K562 (cell line): Measurements from ENCODE around the gene C16orf92. TPM values are rescaled to one million over a fixed set of nuclear protein-coding genes. Genes with fewer than 3 reads are reported as not detected.

Source experiments
- ATAC-seq: fragments of 200-7000 bp; cut with Tn5 transposase; 3 replicates; pipeline ENCODE4 v1.9.1; 2020; ENCODE audit warnings: moderate library complexity
- BruUV-seq: library from RNA; stranded (reverse); fragments of 400-500 nt; replicated peaks from 2 replicates; lab custom pipeline; 2021; lab: Mats Ljungman, UMichigan
- CTCF ChIA-PET: fragments of 300-600 bp; formaldehyde crosslinking; extraction: SDS; loops from one replicate; lab custom pipeline; 2021; ENCODE audit warnings: low intra/inter-chr PET ratio; lab: Yijun Ruan, JAX
- POLR2A ChIA-PET: fragments of 300-600, 350-650 bp; sonication (Branson Sonifier 250); formaldehyde crosslinking; extraction: SDS; loops from one replicate; lab custom pipeline; 2021; ENCODE audit warnings: antibody characterized with exemption, inconsistent platforms; lab: Yijun Ruan, JAX
- DNase-seq, 4 experiments: peaks; one replicate each; pipeline versions ENCODE4 v3.0.0 to v3.0.0-alpha.2; 2011 to 2018; ENCODE audit warnings: low spot score in 3 of 4, mixed read lengths in 3 of 4; ENCODE audit errors: extremely low read depth in 1 of 4
- FAIRE-seq: peaks from 2 replicates; lab custom pipeline; 2011; peaks lifted over from hg19 to GRCh38; lab: Jason Lieb, UNC
- H2AFZ ChIP-seq: 2 replicates; pipeline ENCODE4 v1.6.0; 2011; ENCODE audit warnings: low read depth, low read length, control low read depth, inconsistent platforms
- H3K27ac ChIP-seq: fragments of 200-600 bp; 3 replicates; pipeline ENCODE4 v1.8.0; 2011; ENCODE audit warnings: low read depth, mild to moderate bottlenecking, control low read depth, inconsistent platforms, low read length, moderate library complexity, mixed read lengths; ENCODE audit errors: extremely low read depth
- H3K27me3 ChIP-seq, 2 experiments: fragments of 300-600 bp in 1 of 2; 2 replicates in 1 of 2; 3 replicates in 1 of 2; pipeline versions ENCODE4 v1.6.0 to v1.8.0; 2011; ENCODE audit warnings: inconsistent platforms in 2 of 2, low read length in 2 of 2, mild to moderate bottlenecking in 1 of 2, mixed read lengths in 1 of 2, moderate library complexity in 1 of 2; ENCODE audit not compliant: control insufficient read depth in 2 of 2, insufficient read depth in 2 of 2
- H3K36me3 ChIP-seq: fragments of 300-600 bp; 3 replicates; pipeline ENCODE4 v1.8.0; 2011; ENCODE audit warnings: mild to moderate bottlenecking, low read length, inconsistent platforms; ENCODE audit not compliant: control insufficient read depth, insufficient read depth
- H3K4me1 ChIP-seq, 2 experiments: fragments of 200-600 bp in 1 of 2; replicated peaks in 1 of 2; 2 replicates in 1 of 2; 3 replicates in 1 of 2; pipeline versions ENCODE4 v1.5.1 to v1.8.0; 2011; ENCODE audit warnings: inconsistent platforms in 2 of 2, low read length in 2 of 2, mild to moderate bottlenecking in 1 of 2, mixed read lengths in 1 of 2, moderate library complexity in 1 of 2; ENCODE audit not compliant: control insufficient read depth in 2 of 2, insufficient read depth in 2 of 2
- H3K4me2 ChIP-seq: 2 replicates; pipeline ENCODE4 v1.6.1; 2011; ENCODE audit warnings: low read length, control low read depth, inconsistent platforms, mixed read lengths; ENCODE audit not compliant: insufficient read depth
- H3K4me3 ChIP-seq: fragments of 200-600 bp; sonication (generic), shearing (Covaris generic); 2 replicates; pipeline ENCODE4 v1.5.1; 2016; ENCODE audit warnings: control low read depth, inconsistent platforms
- H3K79me2 ChIP-seq: fragments of 200-600 bp; 3 replicates; pipeline ENCODE4 v1.8.0; 2011; ENCODE audit warnings: low read length, inconsistent platforms; ENCODE audit not compliant: control insufficient read depth, insufficient read depth
- H3K9ac ChIP-seq, 2 experiments: 2 replicates each; pipeline versions ENCODE4 v1.6.0 to v1.6.1; 2011; ENCODE audit warnings: low read depth in 2 of 2, low read length in 2 of 2, control low read depth in 1 of 2, inconsistent platforms in 1 of 2, mild to moderate bottlenecking in 1 of 2, mixed read lengths in 1 of 2; ENCODE audit not compliant: insufficient read depth in 1 of 2
- H3K9me1 ChIP-seq: one replicate; pipeline ENCODE4 v1.6.0; 2011; ENCODE audit warnings: inconsistent platforms, mild to moderate bottlenecking, low read length, moderate library complexity; ENCODE audit not compliant: control insufficient read depth, insufficient read depth
- H3K9me3 ChIP-seq: replicated peaks from 2 replicates; pipeline ENCODE4 v1.5.1; 2011; ENCODE audit warnings: low read depth, low read length, inconsistent platforms; ENCODE audit not compliant: control insufficient read depth, insufficient read depth
- H4K20me1 ChIP-seq: replicated peaks from 2 replicates; pipeline ENCODE4 v1.6.1; 2011; ENCODE audit warnings: low read length, inconsistent platforms, mixed read lengths; ENCODE audit not compliant: control insufficient read depth, insufficient read depth
- IRF2 ChIP-seq: sonication (generic); formaldehyde crosslinking; IDR thresholded peaks from 2 replicates; pipeline ENCODE4 v1.8.1; 2022; ENCODE audit warnings: mild to moderate bottlenecking, missing genetic modification reagents
- KAT8 ChIP-seq: fragments of 450-650 bp; IDR thresholded peaks from 2 replicates; pipeline ENCODE4 v1.6.1; 2016; ENCODE audit warnings: low read depth, mild to moderate bottlenecking
- PRPF4 ChIP-seq: fragments of 200-400 bp; formaldehyde crosslinking; IDR thresholded peaks from one replicate; pipeline ENCODE4 v1.6.1; 2017; ENCODE audit warnings: low read length, low read depth, mild to moderate bottlenecking; ENCODE audit not compliant: insufficient read depth, poor library complexity, severe bottlenecking
- TOE1 ChIP-seq, 2 experiments: fragments of 450-650 bp in 1 of 2; sonication (generic) in 1 of 2; formaldehyde crosslinking in 1 of 2; IDR thresholded peaks; 2 replicates each; pipeline versions ENCODE4 v1.7.1 to v1.8.0; 2016 to 2022; ENCODE audit warnings: borderline replicate concordance in 2 of 2, mild to moderate bottlenecking in 2 of 2, antibody characterized with exemption in 1 of 2, inconsistent platforms in 1 of 2, low read depth in 1 of 2, missing genetic modification reagents in 1 of 2, moderate library complexity in 1 of 2
- ZFX ChIP-seq: sonication (generic); formaldehyde crosslinking; IDR thresholded peaks from 2 replicates; pipeline ENCODE4 v1.8.0; 2022; ENCODE audit warnings: mild to moderate bottlenecking, missing genetic modification reagents, moderate library complexity
- ZNF445 ChIP-seq: fragments of 250-450 bp; sonication (Bioruptor Pico); IDR thresholded peaks from 2 replicates; pipeline ENCODE4 v1.4.0; 2020; ENCODE audit warnings: low read depth, mild to moderate bottlenecking, moderate library complexity
- ZSCAN29 ChIP-seq: fragments of 450-650 bp; IDR thresholded peaks from 2 replicates; pipeline ENCODE4 v1.6.1; 2017
- WGBS: fragments of 100-300 bp; shearing (Covaris generic); methylation state at CpG from one replicate; pipeline ENCODE4 v1.1.6; 2016; ENCODE audit warnings: low coverage, mixed read lengths; ENCODE audit not compliant: insufficient coverage; ENCODE audit errors: missing lambda C conversion rate; 5-methylcytosine and 5-hydroxymethylcytosine counted together
- in situ Hi-C: fragments of 300-500 bp; cut with MboI; formaldehyde crosslinking; loops from 4 replicates; pipeline ENCODE4 v1.15.0; 2018; ENCODE audit warnings: inconsistent platforms, mixed read lengths
- intact Hi-C: fragments of 100-400 bp; cut with micrococcal nuclease; formaldehyde crosslinking; loops from 2 replicates; pipeline ENCODE4 v1.14.2; 2022
- polyA plus RNA-seq, 8 experiments: library from polyadenylated mRNA; depleted of rRNA in 4 of 8; stranded (reverse) in 5 of 8; unstranded in 3 of 8; fragments of >200 nt; fragmentation: Nextera tagmentation in 2 of 8; fragmentation: Illumina TruSeq in 1 of 8; extraction: Ambion mirVana in 2 of 8; extraction: Trizol in 1 of 8; gene quantifications; 2 replicates each; pipeline versions ENCODE4 v1.2.1 to v1.2.3, GENCODE V29; 2011 to 2014; ENCODE audit warnings: inconsistent platforms in 1 of 8, missing spikeins in 1 of 8
- total RNA-seq, 7 experiments: library from RNA; depleted of rRNA in 6 of 7; stranded (reverse); fragments of >200 nt in 6 of 7; fragmentation: Illumina TruSeq in 2 of 7; extraction: Trizol in 2 of 7; gene quantifications; 2 replicates each; pipeline versions ENCODE4 v1.2.1 to v1.2.3, GENCODE V29; 2011 to 2021; ENCODE audit warnings: low replicate concordance in 1 of 7
- TF ChIP-seq, protein P1 (sequence below): fragments of 250-450 bp; sonication (Bioruptor Pico); IDR thresholded peaks from 2 replicates; pipeline ENCODE4 v1.4.0; 2020
- TF ChIP-seq, protein P2 (sequence below): fragments of 450-650 bp; IDR thresholded peaks from 2 replicates; pipeline ENCODE4 v1.6.1; 2016; ENCODE audit warnings: borderline replicate concordance

The C16orf92 gene
- total and polyA plus RNA-seq, 9 of the 15 experiments (the other 6 are each of a cell fraction or from before 2014, with no cell fraction given), result not detected

DNA sequence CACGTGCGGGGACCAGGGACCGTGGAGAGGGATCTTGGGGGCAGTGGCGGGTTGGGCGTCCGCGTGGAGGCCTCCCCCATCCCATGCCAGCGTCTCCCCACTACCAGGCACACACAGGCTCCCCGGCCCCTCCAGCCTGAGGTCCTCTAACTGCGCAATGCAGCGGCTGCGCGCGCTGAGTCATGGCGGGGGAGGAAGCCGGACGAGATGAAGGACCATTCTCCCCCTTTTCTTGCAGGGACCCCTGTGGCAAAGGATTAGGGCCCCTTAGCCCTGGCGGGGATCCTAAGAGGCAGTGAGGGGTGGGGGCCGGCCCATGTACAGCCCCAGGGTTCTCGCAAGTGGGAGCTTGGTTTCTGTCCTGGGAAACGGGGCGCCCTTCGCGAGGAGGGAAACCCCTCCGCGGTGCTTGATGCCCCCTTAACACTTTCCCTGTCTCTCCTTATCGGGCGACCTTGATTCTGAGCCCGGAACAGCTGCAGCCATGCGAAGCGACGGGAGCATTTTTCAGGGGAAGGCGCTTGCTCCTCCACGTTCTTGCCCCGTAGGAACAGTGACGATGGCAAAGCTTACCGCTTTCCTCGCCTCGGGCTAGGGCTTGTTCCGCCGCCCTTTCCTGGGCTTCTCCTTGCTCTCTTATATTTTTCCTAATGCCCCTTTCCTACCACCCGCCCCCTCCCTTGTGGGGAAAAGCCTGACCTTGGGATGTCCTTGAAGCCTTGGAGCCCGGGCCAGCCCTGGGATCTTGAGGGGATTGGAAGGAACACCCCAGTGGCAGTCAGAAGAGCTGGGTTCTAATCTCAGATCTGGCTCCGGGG, 43.2 kb downstream of the C16orf92 start:
- in situ Hi-C loops, result no loop called here
- peaks cover 77% of the 10 kb centered on the region for H3K79me2 ChIP-seq
- peaks cover 47 to 59% of the 10 kb centered on the region in 2 experiments for H3K4me1 ChIP-seq
- TSS peak; percentile 44 for BruUV-seq
- H2AFZ ChIP-seq, result no peak overlapping the region; the same call in 1 of the 2 replicates
- H3K9me3 ChIP-seq, result no peaks in the 10 kb centered on the region
- H3K4me2 ChIP-seq, result peak overlapping the region; percentile 99
- peaks cover 17% of the 10 kb centered on the region for H3K9me1 ChIP-seq
- H4K20me1 ChIP-seq, result peaks cover 46% of the 10 kb centered on the region
- POLR2A ChIA-PET, result interaction anchor here (0.7 to 2.7 kb wide), 17 partner anchors 8 to 262 kb away, joined by 3 to 29 read pairs (median 5); partner anchors contain the start of genes PPP4C, PRRT2 and TBX6
- peaks cover 51% of the 10 kb centered on the region for H3K36me3 ChIP-seq
- peak; percentile 64 to 79 (median 74) for DNase-seq
- no peaks in the 10 kb centered on the region for H3K27me3 ChIP-seq
- CTCF ChIA-PET, result no interaction called here
- WGBS, result under 1% methylated on average over 30 of the region's 44 CpGs
- peak overlapping the region; percentile 93 to 98 for H3K9ac ChIP-seq
- H3K27ac ChIP-seq, result peak overlapping the region; percentile 99
- FAIRE-seq, result no peak
- peak; percentile 30 for ATAC-seq
- intact Hi-C loops, result loop anchor here (10.0 kb wide), 2 partner anchors 309 to 589 kb away; partner anchors contain the start of genes FBRS, MYL11, PRR14 and TBC1D10B
- H3K4me3 ChIP-seq, result peak overlapping the region; percentile 88
- TF ChIP-seq, protein P1, sequence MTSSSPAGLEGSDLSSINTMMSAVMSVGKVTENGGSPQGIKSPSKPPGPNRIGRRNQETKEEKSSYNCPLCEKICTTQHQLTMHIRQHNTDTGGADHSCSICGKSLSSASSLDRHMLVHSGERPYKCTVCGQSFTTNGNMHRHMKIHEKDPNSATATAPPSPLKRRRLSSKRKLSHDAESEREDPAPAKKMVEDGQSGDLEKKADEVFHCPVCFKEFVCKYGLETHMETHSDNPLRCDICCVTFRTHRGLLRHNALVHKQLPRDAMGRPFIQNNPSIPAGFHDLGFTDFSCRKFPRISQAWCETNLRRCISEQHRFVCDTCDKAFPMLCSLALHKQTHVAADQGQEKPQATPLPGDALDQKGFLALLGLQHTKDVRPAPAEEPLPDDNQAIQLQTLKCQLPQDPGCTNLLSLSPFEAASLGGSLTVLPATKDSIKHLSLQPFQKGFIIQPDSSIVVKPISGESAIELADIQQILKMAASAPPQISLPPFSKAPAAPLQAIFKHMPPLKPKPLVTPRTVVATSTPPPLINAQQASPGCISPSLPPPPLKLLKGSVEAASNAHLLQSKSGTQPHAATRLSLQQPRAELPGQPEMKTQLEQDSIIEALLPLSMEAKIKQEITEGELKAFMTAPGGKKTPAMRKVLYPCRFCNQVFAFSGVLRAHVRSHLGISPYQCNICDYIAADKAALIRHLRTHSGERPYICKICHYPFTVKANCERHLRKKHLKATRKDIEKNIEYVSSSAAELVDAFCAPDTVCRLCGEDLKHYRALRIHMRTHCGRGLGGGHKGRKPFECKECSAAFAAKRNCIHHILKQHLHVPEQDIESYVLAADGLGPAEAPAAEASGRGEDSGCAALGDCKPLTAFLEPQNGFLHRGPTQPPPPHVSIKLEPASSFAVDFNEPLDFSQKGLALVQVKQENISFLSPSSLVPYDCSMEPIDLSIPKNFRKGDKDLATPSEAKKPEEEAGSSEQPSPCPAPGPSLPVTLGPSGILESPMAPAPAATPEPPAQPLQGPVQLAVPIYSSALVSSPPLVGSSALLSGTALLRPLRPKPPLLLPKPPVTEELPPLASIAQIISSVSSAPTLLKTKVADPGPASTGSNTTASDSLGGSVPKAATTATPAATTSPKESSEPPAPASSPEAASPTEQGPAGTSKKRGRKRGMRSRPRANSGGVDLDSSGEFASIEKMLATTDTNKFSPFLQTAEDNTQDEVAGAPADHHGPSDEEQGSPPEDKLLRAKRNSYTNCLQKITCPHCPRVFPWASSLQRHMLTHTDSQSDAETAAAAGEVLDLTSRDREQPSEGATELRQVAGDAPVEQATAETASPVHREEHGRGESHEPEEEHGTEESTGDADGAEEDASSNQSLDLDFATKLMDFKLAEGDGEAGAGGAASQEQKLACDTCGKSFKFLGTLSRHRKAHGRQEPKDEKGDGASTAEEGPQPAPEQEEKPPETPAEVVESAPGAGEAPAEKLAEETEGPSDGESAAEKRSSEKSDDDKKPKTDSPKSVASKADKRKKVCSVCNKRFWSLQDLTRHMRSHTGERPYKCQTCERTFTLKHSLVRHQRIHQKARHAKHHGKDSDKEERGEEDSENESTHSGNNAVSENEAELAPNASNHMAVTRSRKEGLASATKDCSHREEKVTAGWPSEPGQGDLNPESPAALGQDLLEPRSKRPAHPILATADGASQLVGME (CRISPR knock-in tag), result 0 out of 2 replicates have a peak, but pooled peaks have one; percentile 62
- TF ChIP-seq KAT8 (no peak), ZNF445 (CRISPR knock-in tag) (no peak), IRF2 (no peak), ZSCAN29 (peak; percentile 62; the same call in 1 of the 2 replicates), PRPF4 (peak; percentile 6), ZFX (CRISPR knock-in tag) (peak; percentile 53; the same call in 1 of the 2 replicates), TOE1 (IDR thresholded peaks at IDR 0.05; ENCODE audit: borderline replicate concordance) (no peak; the same call in 1 of the 2 replicates), TOE1 (CRISPR knock-in tag; IDR thresholded peaks at IDR 0.05; ENCODE audit: borderline replicate concordance, low read depth) (no peak)
- TF ChIP-seq, protein P2, sequence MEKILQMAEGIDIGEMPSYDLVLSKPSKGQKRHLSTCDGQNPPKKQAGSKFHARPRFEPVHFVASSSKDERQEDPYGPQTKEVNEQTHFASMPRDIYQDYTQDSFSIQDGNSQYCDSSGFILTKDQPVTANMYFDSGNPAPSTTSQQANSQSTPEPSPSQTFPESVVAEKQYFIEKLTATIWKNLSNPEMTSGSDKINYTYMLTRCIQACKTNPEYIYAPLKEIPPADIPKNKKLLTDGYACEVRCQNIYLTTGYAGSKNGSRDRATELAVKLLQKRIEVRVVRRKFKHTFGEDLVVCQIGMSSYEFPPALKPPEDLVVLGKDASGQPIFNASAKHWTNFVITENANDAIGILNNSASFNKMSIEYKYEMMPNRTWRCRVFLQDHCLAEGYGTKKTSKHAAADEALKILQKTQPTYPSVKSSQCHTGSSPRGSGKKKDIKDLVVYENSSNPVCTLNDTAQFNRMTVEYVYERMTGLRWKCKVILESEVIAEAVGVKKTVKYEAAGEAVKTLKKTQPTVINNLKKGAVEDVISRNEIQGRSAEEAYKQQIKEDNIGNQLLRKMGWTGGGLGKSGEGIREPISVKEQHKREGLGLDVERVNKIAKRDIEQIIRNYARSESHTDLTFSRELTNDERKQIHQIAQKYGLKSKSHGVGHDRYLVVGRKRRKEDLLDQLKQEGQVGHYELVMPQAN, result peak; percentile 92; the same call in 1 of the 2 replicates
